SK-N-SH (cell line): ENCODE measurements around the gene ZBTB33. TPM values are rescaled to one million over a fixed set of nuclear protein-coding genes. Genes with fewer than 3 reads are reported as not detected.

ENCODE experiments used
- CTCF ChIA-PET: fragments of 300-600, 350-600 bp; formaldehyde crosslinking; extraction: SDS; loops from one replicate; lab custom pipeline; 2021; lab: Yijun Ruan, JAX
- POLR2A ChIA-PET: fragments of 350-600 bp; sonication (Branson Sonifier 250); formaldehyde crosslinking; extraction: SDS; loops from one replicate; lab custom pipeline; 2020; ENCODE audit warnings: antibody characterized with exemption, inconsistent platforms; lab: Yijun Ruan, JAX
- DNase-seq: peaks from one replicate; pipeline ENCODE4 v3.0.0; 2012
- H2AFZ ChIP-seq: fragments of 200-600 bp; sonication (generic); 2 replicates; pipeline ENCODE4 v1.8.1; 2016; ENCODE audit warnings: antibody characterized with exemption, mild to moderate bottlenecking, low read depth
- H3F3A ChIP-seq: fragments of 200-600 bp; sonication (generic); replicated peaks from 2 replicates; pipeline ENCODE3; 2016; ENCODE audit warnings: antibody characterized with exemption, mild to moderate bottlenecking; ENCODE audit not compliant: insufficient read depth
- H3K27ac ChIP-seq, 2 experiments: fragments of 200-500 bp in 1 of 2; fragments of 200-600 bp in 1 of 2; sonication (Bioruptor generic) in 1 of 2; sonication (generic), shearing (Covaris generic) in 1 of 2; 2 replicates each; pipeline versions ENCODE4 v1.5.1 to v1.6.1; 2014 to 2016; ENCODE audit warnings: low read depth in 2 of 2, inconsistent platforms in 1 of 2, low read length in 1 of 2, mild to moderate bottlenecking in 1 of 2, mixed read lengths in 1 of 2
- H3K27me3 ChIP-seq: fragments of 200-600 bp; sonication (generic), shearing (Covaris generic); 2 replicates; pipeline ENCODE4 v1.6.1; 2016; ENCODE audit warnings: mixed run types; ENCODE audit not compliant: insufficient read depth
- H3K36me3 ChIP-seq, 2 experiments: fragments of 200-500 bp in 1 of 2; fragments of 200-600 bp in 1 of 2; sonication (Bioruptor generic) in 1 of 2; sonication (generic) in 1 of 2; replicated peaks in 1 of 2; 2 replicates each; pipeline versions ENCODE3 to v1.5.1; 2014 to 2016; ENCODE audit warnings: low read length in 1 of 2, mild to moderate bottlenecking in 1 of 2; ENCODE audit not compliant: insufficient read depth in 2 of 2, control insufficient read depth in 1 of 2
- H3K4me1 ChIP-seq, 2 experiments: fragments of 200-500 bp in 1 of 2; fragments of 200-600 bp in 1 of 2; sonication (Bioruptor generic) in 1 of 2; sonication (generic), shearing (Covaris generic) in 1 of 2; 2 replicates each; pipeline versions ENCODE4 v1.5.1 to v1.6.1; 2014 to 2016; ENCODE audit warnings: low read depth in 1 of 2, low read length in 1 of 2, mixed run types in 1 of 2; ENCODE audit not compliant: insufficient read depth in 2 of 2, control insufficient read depth in 1 of 2
- H3K4me2 ChIP-seq: fragments of 200-600 bp; sonication (generic), shearing (Covaris generic); 2 replicates; pipeline ENCODE4 v1.6.1; 2017; ENCODE audit warnings: mixed run types
- H3K4me3 ChIP-seq, 2 experiments: fragments of 200-500 bp in 1 of 2; fragments of 200-600 bp in 1 of 2; sonication (Bioruptor generic) in 1 of 2; sonication (generic), shearing (Covaris generic) in 1 of 2; 2 replicates each; pipeline versions ENCODE4 v1.5.1 to v1.8.1; 2014 to 2016; ENCODE audit warnings: low read depth in 2 of 2, inconsistent platforms in 1 of 2, low read length in 1 of 2, mild to moderate bottlenecking in 1 of 2, mixed read lengths in 1 of 2, moderate library complexity in 1 of 2
- H3K79me2 ChIP-seq: fragments of 200-600 bp; sonication (generic); 2 replicates; pipeline ENCODE4 v1.8.1; 2017; ENCODE audit warnings: mild to moderate bottlenecking; ENCODE audit not compliant: insufficient read depth
- H3K9ac ChIP-seq: fragments of 200-600 bp; sonication (generic); 2 replicates; pipeline ENCODE4 v1.6.1; 2017; ENCODE audit warnings: mixed run types
- H3K9me2 ChIP-seq: fragments of 200-600 bp; sonication (generic); 2 replicates; pipeline ENCODE4 v1.6.1; 2017; ENCODE audit warnings: mixed run types
- H3K9me3 ChIP-seq: fragments of 200-600 bp; sonication (generic); 2 replicates; pipeline ENCODE4 v1.6.1; 2017; ENCODE audit warnings: mixed run types, mild to moderate bottlenecking, moderate library complexity
- H4K20me1 ChIP-seq: fragments of 200-600 bp; sonication (generic); 2 replicates; pipeline ENCODE4 v1.6.1; 2017; ENCODE audit warnings: mild to moderate bottlenecking, mixed run types; ENCODE audit not compliant: insufficient read depth
- CHD2 ChIP-seq: fragments of 150-350 bp; IDR thresholded peaks from 2 replicates; pipeline ENCODE4 v1.6.1; 2018; ENCODE audit warnings: low read length; ENCODE audit not compliant: partially characterized antibody
- CTCF ChIP-seq: fragments of 200-600 bp; sonication (generic); IDR thresholded peaks from 2 replicates; pipeline ENCODE4 v1.6.1; 2017; ENCODE audit warnings: antibody characterized with exemption, mild to moderate bottlenecking, moderate library complexity
- ELF1 ChIP-seq: IDR thresholded peaks from 2 replicates; pipeline ENCODE4 v1.4.0; 2012
- EP300 ChIP-seq, 2 experiments: IDR thresholded peaks; 2 replicates each; pipeline versions ENCODE4 v1.4.0 to v1.6.1; 2012; ENCODE audit warnings: borderline replicate concordance in 1 of 2, low read depth in 1 of 2, low read length in 1 of 2
- FOXM1 ChIP-seq: IDR thresholded peaks from 2 replicates; pipeline ENCODE4 v1.4.0; 2012; ENCODE audit warnings: low read depth, mild to moderate bottlenecking
- IRF3 ChIP-seq: fragments of 150-350 bp; IDR thresholded peaks from 2 replicates; pipeline ENCODE4 v1.6.1; 2016; ENCODE audit warnings: mild to moderate bottlenecking, low read depth, low read length
- JUND ChIP-seq: IDR thresholded peaks from 2 replicates; pipeline ENCODE4 v1.4.0; 2012
- MAX ChIP-seq: IDR thresholded peaks from 2 replicates; pipeline ENCODE4 v1.4.0; 2012; ENCODE audit warnings: low read depth
- PBX3 ChIP-seq: IDR thresholded peaks from 2 replicates; pipeline ENCODE4; 2012
- POLR2AphosphoS5 ChIP-seq: IDR thresholded peaks from 2 replicates; pipeline ENCODE4 v1.6.1; 2012; ENCODE audit warnings: low read depth, low read length
- TCF12 ChIP-seq: IDR thresholded peaks from 2 replicates; pipeline ENCODE4 v1.4.0; 2012
- TEAD4 ChIP-seq: IDR thresholded peaks from 2 replicates; pipeline ENCODE4 v1.4.0; 2012; ENCODE audit warnings: mild to moderate bottlenecking, borderline replicate concordance; ENCODE audit not compliant: insufficient read depth
- USF1 ChIP-seq: IDR thresholded peaks from 2 replicates; pipeline ENCODE4 v1.4.0; 2012; ENCODE audit warnings: low read depth, borderline replicate concordance
- YY1 ChIP-seq: IDR thresholded peaks from 2 replicates; pipeline ENCODE4 v1.4.0; 2012; ENCODE audit warnings: low read depth, mild to moderate bottlenecking
- WGBS: methylation state at CpG from one replicate; pipeline ENCODE4 v1.1.6; 2017; ENCODE audit warnings: low lambda C conversion rate; 5-methylcytosine and 5-hydroxymethylcytosine counted together
- polyA plus RNA-seq, 3 experiments: library from polyadenylated mRNA; depleted of rRNA; stranded (reverse); fragments of >200 nt; gene quantifications; 2 replicates each; pipeline ENCODE4 v1.2.3, GENCODE V29; 2012
- TF ChIP-seq, protein P1 (sequence below): fragments of 150-350 bp; IDR thresholded peaks from 2 replicates; pipeline ENCODE4 v1.6.1; 2017; ENCODE audit warnings: antibody characterized with exemption, low read length, low read depth, borderline replicate concordance

Gene ZBTB33
- polyA plus RNA-seq, 1 of the 3 experiments (the other 2 are of a cell fraction), result 1.2 TPM

- Histone ChIP-seq H3K9ac (no peak overlapping the region), H3K9me3 (no peaks in the 10 kb centered on the region), H4K20me1 (no peaks in the 10 kb centered on the region), H3K4me2 (no peak overlapping the region), H2AFZ (no peak overlapping the region), H3K4me3 (no peak overlapping the region), H3K36me3 (no peaks in the 10 kb centered on the region), H3K27ac (no peak overlapping the region), H3F3A (no peaks in the 10 kb centered on the region), H3K4me1 (no peaks in the 10 kb centered on the region), H3K9me2 (no peaks in the 10 kb centered on the region), H3K79me2 (no peaks in the 10 kb centered on the region), H3K27me3 (peaks cover 16% of the 10 kb centered on the region; the same call in 1 of the 2 replicates)
- no peak for DNase-seq
- 10% methylated on average over 4 of the region's 4 CpGs for WGBS
- POLR2A ChIA-PET, result no interaction called here
- CTCF ChIA-PET, result no interaction called here
- no peak for TF ChIP-seq JUND
- no peak for TF ChIP-seq YY1
- TF ChIP-seq ELF1, result no peak
Observed at GRCh38 chrX:120302434-120302833, 51.8 kb downstream of the ZBTB33 start.

GRCh38 chrX:120304256-120304655 is 53.6 kb downstream of the ZBTB33 start:
- Histone ChIP-seq H4K20me1 (no peaks in the 10 kb centered on the region), H3K9me3 (no peaks in the 10 kb centered on the region), H3K4me3 (no peak overlapping the region), H3K9me2 (no peaks in the 10 kb centered on the region), H2AFZ (no peak overlapping the region), H3K4me1 (no peaks in the 10 kb centered on the region), H3K27me3 (peaks cover 35% of the 10 kb centered on the region), H3K27ac (no peak overlapping the region)
- POLR2A ChIA-PET, result no interaction called here
- TF ChIP-seq YY1, result no peak
- TF ChIP-seq TEAD4, result no peak
- no peak for TF ChIP-seq POLR2AphosphoS5
- TF ChIP-seq IRF3, result no peak
- no peak for TF ChIP-seq CHD2
- TF ChIP-seq EP300 (IDR thresholded peaks at IDR 0.05; ENCODE audit: borderline replicate concordance in 1 of 2, low read depth in 1 of 2, low read length in 1 of 2), result no peak
- TF ChIP-seq PBX3, result no peak
- no peak for TF ChIP-seq FOXM1
- no peak for TF ChIP-seq MAX
- no peak for TF ChIP-seq TCF12
- TF ChIP-seq USF1, result no peak
- TF ChIP-seq CTCF, result no peak
- no peak for TF ChIP-seq ELF1
- TF ChIP-seq, protein P1, sequence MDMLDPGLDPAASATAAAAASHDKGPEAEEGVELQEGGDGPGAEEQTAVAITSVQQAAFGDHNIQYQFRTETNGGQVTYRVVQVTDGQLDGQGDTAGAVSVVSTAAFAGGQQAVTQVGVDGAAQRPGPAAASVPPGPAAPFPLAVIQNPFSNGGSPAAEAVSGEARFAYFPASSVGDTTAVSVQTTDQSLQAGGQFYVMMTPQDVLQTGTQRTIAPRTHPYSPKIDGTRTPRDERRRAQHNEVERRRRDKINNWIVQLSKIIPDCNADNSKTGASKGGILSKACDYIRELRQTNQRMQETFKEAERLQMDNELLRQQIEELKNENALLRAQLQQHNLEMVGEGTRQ, result no peak
- TF ChIP-seq, all 33 proteins: peak for 0
- no peak for DNase-seq
- Histone ChIP-seq H3K9ac (no peak overlapping the region), H3F3A (no peaks in the 10 kb centered on the region), H3K79me2 (no peaks in the 10 kb centered on the region), H3K36me3 (no peaks in the 10 kb centered on the region), H3K4me2 (no peak overlapping the region)
- 34% methylated on average over 8 of the region's 8 CpGs for WGBS
- CTCF ChIA-PET, result no interaction called here
